GM12891 (cell line): ENCODE measurements around the gene CPTP.
A peak's percentile ranks its signal among the peaks of the same experiment; 100 is the strongest.

ENCODE experiments used
- DNase-seq: peaks from one replicate; pipeline ENCODE4 v3.0.0; 2011; ENCODE audit warnings: low spot score; ENCODE audit not compliant: insufficient read length
- FAIRE-seq: peaks from 2 replicates; lab custom pipeline; 2011; peaks lifted over from hg19 to GRCh38; lab: Jason Lieb, UNC
- PAX5 ChIP-seq: IDR thresholded peaks from 2 replicates; pipeline ENCODE4 v1.6.1; 2011; ENCODE audit warnings: low read length, moderate library complexity, mild to moderate bottlenecking; ENCODE audit not compliant: insufficient read depth, severe bottlenecking
- POLR2A ChIP-seq: IDR thresholded peaks from 2 replicates; pipeline ENCODE4 v1.6.1; 2011; ENCODE audit warnings: low read depth, low read length, control low read depth
- POLR2AphosphoS5 ChIP-seq: IDR thresholded peaks from 2 replicates; pipeline ENCODE4 v1.6.1; 2011; ENCODE audit warnings: low read depth, low read length, control low read depth
- POU2F2 ChIP-seq: IDR thresholded peaks from 2 replicates; pipeline ENCODE4 v1.6.1; 2011; ENCODE audit warnings: low read depth, mild to moderate bottlenecking, control low read depth, low read length, moderate library complexity
- SPI1 ChIP-seq: IDR thresholded peaks from 2 replicates; pipeline ENCODE4 v1.6.1; 2011; ENCODE audit warnings: low read depth, low read length, control low read depth
- TAF1 ChIP-seq: IDR thresholded peaks from 2 replicates; pipeline ENCODE4 v1.6.1; 2011; ENCODE audit warnings: low read depth, low read length, control low read depth

CPTP gene

DNA sequence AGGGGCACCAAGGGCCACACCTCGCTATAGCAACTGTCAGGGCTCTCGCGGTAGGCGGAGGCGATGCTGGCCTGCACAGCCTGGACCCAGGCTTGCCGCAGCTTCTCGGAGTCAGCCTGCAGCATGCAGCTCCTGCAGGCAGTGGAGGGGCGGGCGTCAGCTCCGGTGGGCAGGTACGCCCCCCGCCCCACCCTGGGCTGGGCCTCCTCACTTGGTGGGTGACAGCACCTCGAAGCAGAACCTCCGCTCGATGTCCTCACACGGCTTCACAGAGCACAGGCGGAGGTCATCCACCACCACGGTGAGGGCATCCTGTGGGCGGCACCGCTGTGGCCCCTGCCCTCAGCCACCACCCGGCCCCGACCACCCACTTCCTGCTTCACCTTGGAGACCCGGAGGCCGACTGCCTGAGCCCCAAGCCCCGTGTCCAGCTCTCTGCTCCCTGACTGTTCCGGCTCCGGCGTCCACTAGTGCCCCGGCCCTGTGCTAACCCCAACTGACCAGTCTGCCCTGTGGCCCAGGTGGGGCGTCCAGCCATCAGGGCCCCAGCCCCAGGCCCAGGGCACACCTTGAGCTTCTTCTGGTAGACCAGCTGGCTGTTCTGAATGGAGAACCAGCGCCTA is 26.7 kb upstream of the CPTP start:
- FAIRE-seq = no peak
- no peak for DNase-seq
- TF ChIP-seq PAX5 (no peak), POLR2A (no peak), SPI1 (no peak), POLR2AphosphoS5 (no peak), TAF1 (no peak), POU2F2 (no peak)

- TF ChIP-seq POLR2A (no peak), TAF1 (no peak), PAX5 (no peak), POU2F2 (no peak), POLR2AphosphoS5 (no peak), SPI1 (no peak)
These were observed 25.5 kb upstream of the CPTP start for GRCh38 chr1:1298861-1299685.

GRCh38 chr1:1299686-1300351 is 24.8 kb upstream of the CPTP start:
- TF ChIP-seq POU2F2 = no peak
- TF ChIP-seq POLR2A = no peak
- TF ChIP-seq TAF1 = no peak
- TF ChIP-seq POLR2AphosphoS5 = no peak
- no peak for TF ChIP-seq SPI1
- TF ChIP-seq PAX5 = no peak
- no peak for DNase-seq
- peak; percentile 52 for FAIRE-seq

More at GRCh38 chr1:1298861-1299685, 25.5 kb upstream of the CPTP start:
- no peak for FAIRE-seq
- no peak for DNase-seq

GRCh38 chr1:1300352-1300739 is 24.3 kb upstream of the CPTP start:
- TF ChIP-seq POU2F2 (no peak), TAF1 (no peak), POLR2AphosphoS5 (no peak), SPI1 (no peak), PAX5 (no peak), POLR2A (no peak)
- DNase-seq (no peak), FAIRE-seq (no peak)

DNA sequence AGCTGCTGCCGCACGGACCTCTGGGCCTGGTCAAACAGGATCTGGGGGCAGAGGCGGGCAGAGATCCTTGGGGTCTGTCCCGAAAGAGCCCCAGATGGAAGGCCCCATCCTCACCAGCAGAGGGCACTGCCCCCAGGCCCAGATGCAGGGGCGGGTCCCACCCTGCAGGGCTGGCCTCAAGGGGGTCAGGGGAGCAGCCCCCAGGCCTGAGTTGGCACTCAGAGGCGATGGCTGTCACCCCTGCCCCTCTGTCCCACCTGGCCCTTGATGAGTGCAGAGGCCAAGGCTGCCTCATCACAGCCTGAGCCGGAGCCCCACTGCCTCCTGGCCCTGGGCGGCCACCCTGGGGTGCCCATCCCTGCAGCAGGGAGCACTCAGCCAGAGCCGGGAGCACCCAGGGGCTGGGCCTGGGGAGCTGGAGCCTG is 22.6 kb upstream of the CPTP start:
- no peak for DNase-seq
- no peak for FAIRE-seq
- TF ChIP-seq SPI1 = no peak
- no peak for TF ChIP-seq POU2F2
- no peak for TF ChIP-seq POLR2AphosphoS5
- TF ChIP-seq TAF1 = no peak
- no peak for TF ChIP-seq POLR2A
- TF ChIP-seq PAX5 = no peak

DNA sequence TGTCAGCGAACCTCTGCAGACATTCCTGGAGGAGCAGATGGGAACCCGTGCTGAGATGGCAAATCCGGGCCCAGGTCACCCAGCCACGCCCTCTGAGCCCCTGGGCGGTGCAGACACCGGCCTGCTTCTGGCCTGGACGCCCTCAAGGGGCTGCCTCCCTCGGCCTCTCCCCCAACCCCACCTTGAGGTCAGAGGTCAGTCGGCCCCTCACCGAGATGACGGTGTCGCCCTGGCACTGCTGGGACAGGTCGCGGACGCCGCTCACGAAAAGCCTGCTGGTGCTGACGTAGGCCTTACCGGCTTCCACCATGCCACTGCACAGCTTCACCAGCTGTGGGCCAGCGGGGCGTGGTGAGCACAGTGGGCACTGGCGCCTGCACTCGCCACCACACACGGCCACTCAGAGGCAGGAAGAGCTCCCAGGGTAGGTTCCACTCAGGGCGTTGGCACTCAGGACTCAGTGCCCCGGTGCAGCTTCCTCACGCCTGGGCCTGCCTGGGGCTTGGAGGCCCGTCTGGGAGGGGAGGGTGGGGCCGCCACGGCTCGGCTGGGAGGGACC is 21.6 kb upstream of the CPTP start:
- no peak for FAIRE-seq
- TF ChIP-seq POU2F2 (no peak), SPI1 (no peak), POLR2AphosphoS5 (no peak), POLR2A (no peak), TAF1 (no peak), PAX5 (no peak)
- no peak for DNase-seq

- FAIRE-seq = no peak
- TF ChIP-seq POLR2A (no peak), PAX5 (no peak), SPI1 (no peak), POU2F2 (no peak), POLR2AphosphoS5 (no peak), TAF1 (no peak)
- no peak for DNase-seq
These were observed 20.9 kb upstream of the CPTP start for GRCh38 chr1:1303736-1304135.

DNA sequence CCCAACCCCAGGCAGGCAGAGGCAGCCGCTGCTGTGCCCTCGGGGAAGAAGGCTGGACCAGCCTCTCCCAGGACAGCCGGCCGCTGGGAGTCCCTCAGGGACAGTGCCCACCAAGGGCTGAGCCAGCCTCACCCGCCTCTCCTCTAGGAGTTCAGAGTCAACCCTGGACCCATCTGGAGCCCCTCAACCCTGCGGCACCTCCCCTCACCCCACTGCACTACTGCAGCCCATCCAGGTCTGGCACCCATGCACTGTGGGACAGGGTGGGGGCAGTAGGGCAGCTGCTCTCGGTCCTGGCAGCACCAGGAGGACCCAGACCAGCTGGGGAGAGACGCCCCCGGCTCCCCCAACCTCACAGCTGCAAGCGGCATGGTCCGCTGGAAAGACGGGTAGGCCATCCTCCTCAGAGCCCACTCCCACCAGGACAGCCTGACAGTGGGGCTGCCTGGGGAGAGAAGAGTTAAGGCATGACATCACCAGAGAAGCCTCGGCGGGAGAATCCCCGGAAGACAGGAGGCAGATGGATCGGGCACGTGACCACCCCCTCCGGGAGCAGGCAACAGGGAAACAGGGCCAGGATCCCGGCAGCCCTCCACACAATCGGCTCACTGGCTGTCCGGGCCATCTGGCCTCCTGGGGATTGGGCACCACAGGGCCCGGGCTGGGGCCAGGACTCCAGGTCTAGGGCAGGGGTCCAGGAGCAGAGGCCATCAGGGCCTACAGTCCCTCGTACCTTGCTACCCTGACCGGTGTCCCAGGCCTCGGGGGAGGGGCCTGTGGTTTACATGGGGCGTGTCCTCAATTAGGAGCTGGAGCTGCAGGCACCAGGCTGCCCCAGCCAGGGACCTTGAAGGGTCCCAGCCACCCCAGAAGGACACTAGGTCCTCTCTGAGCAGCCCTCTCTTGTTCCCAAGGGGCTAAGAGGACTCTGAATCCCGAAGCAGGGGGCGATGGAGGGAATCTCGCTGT is 20.0 kb upstream of the CPTP start:
- DNase-seq (no peak), FAIRE-seq (no peak)
- no peak for TF ChIP-seq PAX5
